Esophagus muscularis mucosa (tissue), 4 donors: ENCODE results near the gene IPO9.
A peak's percentile ranks its signal among the peaks of the same experiment; 100 is the strongest.

Source experiments
- CTCF ChIP-seq, 3 experiments: fragments of 200-600 bp in 2 of 3; fragments of 450-650 bp in 1 of 3; sonication (generic) in 2 of 3; IDR thresholded peaks; one replicate each; pipeline ENCODE4 v1.5.1; 2017 to 2019; ENCODE audit warnings: antibody characterized with exemption in 3 of 3, mild to moderate bottlenecking in 2 of 3, moderate library complexity in 1 of 3
- EP300 ChIP-seq: sonication (generic); formaldehyde crosslinking; IDR thresholded peaks from one replicate; pipeline ENCODE4 v1.6.1; 2017; ENCODE audit warnings: antibody characterized with exemption
- POLR2A ChIP-seq: fragments of 450-650 bp; IDR thresholded peaks from one replicate; pipeline ENCODE4 v1.6.1; 2017; ENCODE audit warnings: antibody characterized with exemption, moderate library complexity, mild to moderate bottlenecking, low read depth
- POLR2AphosphoS5 ChIP-seq, 2 donors: sonication (generic); formaldehyde crosslinking; IDR thresholded peaks; one replicate each; pipeline ENCODE4 v1.6.1; 2017; ENCODE audit warnings: antibody characterized with exemption in 2 of 2

GRCh38 chr1:201925981-201926645, 97.2 kb downstream of the IPO9 start:
- TF ChIP-seq CTCF (IDR thresholded peaks at IDR 0.05) (no peak), POLR2A (no peak), EP300 (no peak), POLR2AphosphoS5 (IDR thresholded peaks at IDR 0.05) (peak in 1 of 2 donors; percentile 39)
